RWPE1 (cell line): ENCODE measurements around the gene SERPINA5.
A peak's percentile ranks its signal among the peaks of the same experiment; 100 is the strongest.

Experiments
- CTCF ChIA-PET: fragments of 350-600 bp; sonication (Branson Sonifier 250); formaldehyde crosslinking; extraction: SDS; loops from one replicate; lab custom pipeline; 2021; lab: Yijun Ruan, JAX
- POLR2A ChIA-PET: fragments of 400-600 bp; formaldehyde crosslinking; extraction: SDS; loops from one replicate; lab custom pipeline; 2020; ENCODE audit warnings: antibody characterized with exemption; ENCODE audit not compliant: low non-redundant PET; lab: Yijun Ruan, JAX
- DNase-seq: peaks from one replicate; pipeline ENCODE4 v3.0.0; 2012; ENCODE audit warnings: low spot score
- H3K27ac ChIP-seq: fragments of 450-650 bp; 2 replicates; pipeline ENCODE4 v1.5.1; 2017
- TF ChIP-seq, protein P1 (sequence below): fragments of 450-650 bp; conservative IDR thresholded peaks from 2 replicates; pipeline ENCODE4 v1.5.1; 2017; ENCODE audit warnings: low read depth, mild to moderate bottlenecking

SERPINA5 gene

DNA sequence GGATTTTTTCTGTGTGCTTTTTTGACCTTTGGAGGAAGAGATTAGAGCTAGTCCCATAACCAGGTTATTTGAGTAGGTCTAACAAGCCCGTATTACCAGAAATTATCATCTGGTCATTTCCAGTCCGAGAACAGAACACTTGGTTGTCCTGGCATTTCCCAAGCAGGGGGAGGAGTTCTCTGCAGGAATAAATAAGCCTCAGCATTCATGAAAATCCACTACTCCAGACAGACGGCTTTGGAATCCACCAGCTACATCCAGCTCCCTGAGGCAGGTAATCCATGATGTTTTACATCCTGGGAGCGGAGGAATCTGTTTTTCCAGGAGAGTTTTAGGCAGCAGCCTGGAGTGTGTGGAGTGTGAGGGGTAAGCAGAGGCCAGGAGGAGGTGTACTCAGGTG lies 30.9 kb downstream of the SERPINA5 start, which contains the start of gene SERPINA3:
SERPINA3 (plus strand) TSS at position 218 of the 400 bp plus-strand sequence. CDS start 2,051 bp downstream, outside the sequence.
- peak within 1 kb of the TSS; percentile 84 for H3K27ac ChIP-seq
- DNase-seq, result no peak
- ChIA-PET CTCF (no interaction called here), POLR2A (no interaction called here)
- TF ChIP-seq, protein P1, sequence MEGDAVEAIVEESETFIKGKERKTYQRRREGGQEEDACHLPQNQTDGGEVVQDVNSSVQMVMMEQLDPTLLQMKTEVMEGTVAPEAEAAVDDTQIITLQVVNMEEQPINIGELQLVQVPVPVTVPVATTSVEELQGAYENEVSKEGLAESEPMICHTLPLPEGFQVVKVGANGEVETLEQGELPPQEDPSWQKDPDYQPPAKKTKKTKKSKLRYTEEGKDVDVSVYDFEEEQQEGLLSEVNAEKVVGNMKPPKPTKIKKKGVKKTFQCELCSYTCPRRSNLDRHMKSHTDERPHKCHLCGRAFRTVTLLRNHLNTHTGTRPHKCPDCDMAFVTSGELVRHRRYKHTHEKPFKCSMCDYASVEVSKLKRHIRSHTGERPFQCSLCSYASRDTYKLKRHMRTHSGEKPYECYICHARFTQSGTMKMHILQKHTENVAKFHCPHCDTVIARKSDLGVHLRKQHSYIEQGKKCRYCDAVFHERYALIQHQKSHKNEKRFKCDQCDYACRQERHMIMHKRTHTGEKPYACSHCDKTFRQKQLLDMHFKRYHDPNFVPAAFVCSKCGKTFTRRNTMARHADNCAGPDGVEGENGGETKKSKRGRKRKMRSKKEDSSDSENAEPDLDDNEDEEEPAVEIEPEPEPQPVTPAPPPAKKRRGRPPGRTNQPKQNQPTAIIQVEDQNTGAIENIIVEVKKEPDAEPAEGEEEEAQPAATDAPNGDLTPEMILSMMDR, result no peak

DNA sequence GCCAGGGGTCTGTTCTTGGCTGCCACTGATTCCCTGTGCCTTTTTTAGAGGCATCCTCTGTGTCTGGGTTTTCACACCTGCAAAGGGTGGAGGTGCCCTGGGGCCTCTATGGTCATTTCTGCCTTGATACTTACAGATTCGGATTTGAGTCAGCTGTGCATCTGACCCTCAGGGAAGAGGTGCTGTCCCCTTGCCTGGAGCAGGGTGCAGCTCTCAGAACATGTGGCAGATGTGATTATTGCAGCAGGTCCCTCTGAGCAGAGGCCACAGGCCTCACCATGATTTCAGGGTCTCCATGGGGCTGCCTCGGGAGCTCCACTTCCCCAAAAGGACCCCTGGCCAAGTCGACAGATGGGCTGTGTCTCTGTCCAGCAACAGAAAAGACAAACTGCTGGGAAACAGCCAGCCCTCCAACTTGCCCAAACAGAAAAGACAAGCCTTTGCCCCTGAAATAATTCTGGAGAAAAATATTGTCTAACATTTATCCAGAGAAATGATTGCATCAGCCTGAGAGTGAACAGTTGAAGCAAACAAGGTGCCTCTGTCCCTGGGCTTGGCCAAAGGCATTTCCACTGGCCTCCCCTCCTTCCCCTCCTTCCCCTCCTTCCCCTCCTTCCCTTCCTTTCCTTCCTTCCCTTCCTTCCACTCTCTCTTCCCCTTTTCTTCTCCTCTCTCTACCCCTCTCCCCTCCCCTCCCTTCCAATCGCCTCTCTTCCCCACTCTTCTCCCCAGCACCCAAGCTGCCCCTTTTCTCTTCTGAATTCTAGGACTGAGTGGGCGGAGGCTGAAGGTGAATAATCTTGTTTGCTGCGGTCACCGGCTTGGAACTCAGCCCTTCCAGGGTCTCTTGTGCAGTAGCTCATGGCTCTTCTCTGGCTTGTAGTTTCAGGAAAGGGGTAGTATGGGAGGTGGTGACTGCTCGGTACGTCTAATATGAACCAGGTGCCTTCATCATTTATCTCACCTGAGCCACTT lies 31.6 kb downstream of the SERPINA5 start:
- POLR2A ChIA-PET, result no interaction called here
- TF ChIP-seq, protein P1, result no peak
- CTCF ChIA-PET, result no interaction called here
- peak overlapping the region; percentile 84 for H3K27ac ChIP-seq
- no peak for DNase-seq

DNA sequence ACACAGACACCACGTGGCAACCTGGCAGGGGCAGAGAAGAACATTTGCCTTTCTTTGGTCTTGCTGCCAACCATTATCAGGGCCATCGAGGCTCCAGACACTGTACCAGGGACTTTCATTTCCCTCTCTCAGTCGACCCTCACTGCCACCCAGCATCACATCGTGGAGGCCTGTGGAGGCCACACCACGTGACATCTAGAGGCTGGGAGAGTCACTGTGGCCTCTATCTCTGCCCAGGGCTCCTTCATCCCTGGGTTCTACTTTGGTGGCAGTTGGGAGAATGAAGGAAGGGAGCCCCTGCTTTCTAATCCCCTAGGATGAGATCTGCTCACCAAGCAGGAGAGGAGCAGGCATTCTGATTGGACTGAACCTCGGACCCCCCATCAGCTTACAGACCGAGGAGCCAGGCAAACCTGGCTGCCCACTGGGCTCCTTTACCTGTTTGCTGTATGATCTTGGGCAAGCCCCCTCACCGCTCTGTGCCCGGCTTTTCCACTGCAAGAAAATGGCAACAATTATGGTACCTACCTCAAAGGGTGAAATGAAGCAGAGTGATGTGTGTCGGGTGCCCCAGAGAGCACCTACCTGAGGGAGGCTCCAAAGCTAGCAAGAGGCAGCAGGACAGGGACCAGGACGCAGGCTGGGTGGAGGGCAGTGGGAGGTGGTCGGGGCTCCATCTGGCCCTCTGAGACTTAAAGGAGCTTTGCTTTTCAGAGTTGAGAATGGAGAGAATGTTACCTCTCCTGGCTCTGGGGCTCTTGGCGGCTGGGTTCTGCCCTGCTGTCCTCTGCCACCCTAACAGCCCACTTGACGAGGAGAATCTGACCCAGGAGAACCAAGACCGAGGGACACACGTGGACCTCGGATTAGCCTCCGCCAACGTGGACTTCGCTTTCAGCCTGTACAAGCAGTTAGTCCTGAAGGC lies 32.8 kb downstream of the SERPINA5 start:
- peak overlapping the region; percentile 84 for H3K27ac ChIP-seq
- ChIA-PET CTCF (no interaction called here), POLR2A (no interaction called here)
- TF ChIP-seq, protein P1, result no peak
- no peak for DNase-seq

DNA sequence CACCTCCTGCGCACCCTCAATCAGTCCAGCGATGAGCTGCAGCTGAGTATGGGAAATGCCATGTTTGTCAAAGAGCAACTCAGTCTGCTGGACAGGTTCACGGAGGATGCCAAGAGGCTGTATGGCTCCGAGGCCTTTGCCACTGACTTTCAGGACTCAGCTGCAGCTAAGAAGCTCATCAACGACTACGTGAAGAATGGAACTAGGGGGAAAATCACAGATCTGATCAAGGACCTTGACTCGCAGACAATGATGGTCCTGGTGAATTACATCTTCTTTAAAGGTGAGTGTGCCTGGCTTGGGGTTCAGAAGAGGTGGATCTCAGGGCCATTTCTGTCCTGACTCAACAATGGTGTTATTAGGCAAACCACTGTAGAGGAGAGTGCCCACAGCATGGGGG lies 33.6 kb downstream of the SERPINA5 start:
- CTCF ChIA-PET, result no interaction called here
- TF ChIP-seq, protein P1, result no peak
- POLR2A ChIA-PET, result no interaction called here
- H3K27ac ChIP-seq, result no peak overlapping the region
- no peak for DNase-seq

DNA sequence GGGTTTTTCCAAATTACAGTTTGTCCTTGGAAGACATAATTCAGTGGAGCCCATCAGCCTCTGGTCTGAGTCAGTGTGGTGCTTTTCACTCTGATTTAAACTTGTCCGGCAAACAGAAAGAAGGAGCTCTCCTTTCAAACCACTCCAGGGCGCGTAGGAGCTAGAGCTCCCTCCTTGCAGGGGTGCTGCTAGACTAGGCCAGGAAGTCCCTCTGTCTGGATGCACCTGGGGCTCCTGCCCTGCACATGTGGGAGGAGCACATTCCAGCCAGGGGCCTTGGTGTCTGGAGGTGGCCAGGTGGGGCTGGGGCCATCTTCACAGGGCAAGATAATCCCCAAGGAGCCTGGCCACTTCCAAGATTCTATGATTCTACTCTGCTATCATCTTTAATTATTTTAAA lies 34.0 kb downstream of the SERPINA5 start:
- ChIA-PET POLR2A (no interaction called here), CTCF (no interaction called here)

More for the DNA sequence above, 34.0 kb downstream of the SERPINA5 start:
- H3K27ac ChIP-seq, result no peak overlapping the region
- DNase-seq, result no peak
- TF ChIP-seq, protein P1, result no peak
